ENCODE results near the gene CHST9. TPM values are rescaled to one million over a fixed set of nuclear protein-coding genes. Genes with fewer than 3 reads are reported as not detected.

CHST9 gene
- total RNA-seq = not detected in 2 replicates

GRCh38 chr18:27185025-27185763, at the start of gene CHST9:
Gene CHST9 (minus strand): TSS chr18:27185308. CDS start chr18:27142809, 42,499 bp downstream.

GRCh38 chr18:26865557-26865956, 319.6 kb downstream of the CHST9 start, which contains the start of gene AQP4:
Gene AQP4 (minus strand): TSS chr18:26865707. CDS start chr18:26865689, 18 bp downstream.

